Stimulated activated CD4-positive, alpha-beta T cell treated with anti-CD3 and anti-CD28 coated beads, Interleukin-1b, Interleukin-23, amount 100 ng/mL, for 24 hours (primary cell): Measurements from ENCODE around the gene TAGLN.
A peak's percentile ranks its signal among the peaks of the same experiment; 100 is the strongest.

Experiments
- DNase-seq, 4 experiments: peaks; one replicate each; pipeline ENCODE4 v3.0.0-alpha.2; 2020; ENCODE audit warnings: low read depth in 4 of 4, low spot score in 1 of 4

TAGLN gene

GRCh38 chr11:117199053-117199915, at the start of gene TAGLN:
TSS of gene TAGLN (plus strand) at chr11:117199370. CDS start at chr11:117203014, 3,644 bp downstream.
- DNase-seq: no peak

DNA sequence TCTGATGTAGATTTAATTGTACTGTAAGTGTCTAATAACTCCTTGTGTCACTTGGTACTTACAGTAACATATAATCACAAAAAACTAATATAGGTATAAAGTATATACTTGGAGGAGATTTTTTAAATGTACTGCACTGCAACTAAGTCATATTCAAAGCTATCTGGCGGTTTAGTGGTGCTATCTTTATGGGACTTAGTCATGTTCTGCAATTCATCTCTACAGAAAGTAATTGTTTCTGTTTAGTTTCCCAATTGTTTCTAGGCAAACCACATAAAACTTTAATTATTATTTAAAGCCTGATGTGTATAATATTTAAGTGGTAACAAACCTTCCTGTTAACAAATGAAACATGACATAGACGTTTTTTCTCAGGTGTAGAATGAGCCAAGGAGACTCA, 47.1 kb upstream of the TAGLN start:
- no peak for DNase-seq

DNA sequence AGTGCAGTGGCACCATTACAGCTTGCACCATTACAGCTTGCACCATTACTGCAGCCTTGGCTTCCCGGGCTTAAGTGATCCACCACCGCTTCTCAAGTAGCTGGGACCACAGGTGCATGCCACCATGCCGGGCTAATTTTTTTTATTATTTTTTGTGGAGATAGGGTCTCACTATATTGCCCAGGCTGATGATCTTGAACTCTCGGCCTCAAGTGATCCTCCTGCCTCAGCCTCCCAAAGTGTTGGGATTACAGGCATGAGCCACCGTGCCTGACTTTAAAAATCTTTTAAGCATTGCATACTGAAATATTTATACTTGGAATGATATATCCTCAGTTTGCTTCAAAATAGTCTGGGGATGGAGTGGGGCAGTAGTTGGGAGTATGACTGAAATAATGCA, 44.7 kb upstream of the TAGLN start:
- no peak for DNase-seq

GRCh38 chr11:117157507-117157906, 41.7 kb upstream of the TAGLN start:
- no peak for DNase-seq

DNA sequence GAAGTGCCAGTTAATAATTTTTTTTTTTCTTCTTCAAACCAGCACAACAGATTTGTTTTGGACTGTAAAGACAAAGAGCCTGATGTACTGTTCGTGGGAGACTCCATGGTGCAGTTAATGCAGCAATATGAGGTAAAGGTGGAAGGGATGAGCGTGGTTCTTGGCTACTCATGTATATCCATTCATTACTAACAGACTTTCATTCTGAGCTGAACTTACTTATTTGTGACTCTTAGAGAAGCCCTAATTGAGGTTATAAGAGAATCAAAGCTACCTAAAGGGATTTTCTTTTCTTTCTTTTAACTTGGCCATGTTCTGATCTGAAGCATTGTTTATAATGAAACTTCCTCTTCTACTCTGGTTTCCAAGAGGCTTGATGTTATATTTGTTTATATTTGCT, 39.3 kb upstream of the TAGLN start:
- no peak for DNase-seq

DNA sequence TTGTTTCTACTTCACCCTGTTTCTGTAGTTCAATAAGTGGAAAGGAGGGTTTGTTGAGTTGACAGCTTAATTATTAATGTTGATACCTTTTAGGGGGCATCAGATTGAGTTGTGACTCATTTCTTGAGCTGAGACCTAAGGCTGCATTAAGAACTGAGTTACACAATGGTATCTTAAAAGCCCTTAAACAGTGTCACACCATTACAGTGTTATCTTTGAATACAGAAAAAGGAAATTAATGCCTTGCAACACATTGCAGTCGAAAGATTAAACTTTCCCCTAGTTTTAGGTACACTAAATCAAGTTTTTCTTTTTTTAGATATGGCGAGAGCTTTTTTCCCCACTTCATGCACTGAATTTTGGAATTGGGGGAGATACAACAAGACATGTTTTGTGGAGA, 38.3 kb upstream of the TAGLN start:
- no peak for DNase-seq

GRCh38 chr11:117166491-117166890, 32.7 kb upstream of the TAGLN start:
- DNase-seq: no peak

DNA sequence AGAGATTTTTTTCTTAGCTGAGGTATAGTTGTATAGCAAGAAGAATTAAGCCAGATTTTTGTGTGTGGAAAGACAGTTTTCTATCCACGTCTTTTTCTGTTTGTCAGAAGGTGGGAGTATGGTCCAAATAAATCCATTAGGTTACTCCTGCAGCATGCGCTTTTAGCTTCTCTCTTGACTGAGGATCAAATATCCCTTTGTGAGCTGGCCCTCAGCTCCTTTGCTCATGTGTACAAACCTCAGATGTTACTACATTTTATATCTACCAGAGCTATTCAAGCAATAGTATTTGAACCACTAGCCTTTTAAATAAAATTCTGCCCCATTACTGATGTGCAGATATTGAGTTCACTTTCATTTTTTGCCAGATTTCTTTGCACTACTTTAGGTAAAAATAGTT, 29.4 kb upstream of the TAGLN start:
- DNase-seq: no peak

DNA sequence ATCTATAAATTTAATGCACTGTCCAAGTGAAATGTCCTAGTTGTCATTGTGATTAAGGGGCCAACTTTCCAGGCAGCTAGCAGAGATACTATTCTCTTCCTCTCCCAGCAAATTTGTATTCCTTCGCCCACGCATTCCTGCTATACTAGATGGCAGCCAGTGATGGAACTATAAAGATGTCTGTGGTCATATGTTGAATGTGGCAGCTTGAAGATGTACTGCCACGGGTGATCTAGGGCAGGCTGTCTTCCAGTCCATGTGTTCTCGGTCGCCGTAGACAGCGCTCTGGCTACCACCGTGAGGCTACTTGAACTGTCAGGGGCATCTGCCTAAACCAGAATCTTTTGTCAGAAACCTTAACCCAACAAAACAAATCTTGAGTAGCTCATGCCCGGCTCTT, 29.0 kb upstream of the TAGLN start:
- no peak for DNase-seq

DNA sequence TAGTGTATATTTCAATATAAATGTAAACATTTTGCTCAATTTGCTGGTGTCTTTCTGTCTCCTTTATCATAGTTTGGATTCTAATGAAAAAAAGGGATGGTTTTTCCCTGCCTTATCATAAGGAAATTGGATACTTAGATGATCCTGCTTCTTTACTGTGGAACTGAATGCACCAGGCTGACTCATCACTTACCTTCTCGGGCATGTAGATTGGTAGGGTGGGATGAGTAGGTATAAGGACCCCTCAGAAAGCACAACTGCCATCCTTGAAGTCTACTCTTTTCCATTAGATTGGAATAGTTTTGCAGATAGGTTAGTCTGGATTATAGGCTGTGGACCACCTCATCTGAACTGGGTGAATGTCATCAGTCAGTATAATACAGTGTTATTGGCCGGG, 28.2 kb upstream of the TAGLN start:
- DNase-seq: no peak

GRCh38 chr11:117171404-117172061, 27.6 kb upstream of the TAGLN start:
- no peak for DNase-seq

DNA sequence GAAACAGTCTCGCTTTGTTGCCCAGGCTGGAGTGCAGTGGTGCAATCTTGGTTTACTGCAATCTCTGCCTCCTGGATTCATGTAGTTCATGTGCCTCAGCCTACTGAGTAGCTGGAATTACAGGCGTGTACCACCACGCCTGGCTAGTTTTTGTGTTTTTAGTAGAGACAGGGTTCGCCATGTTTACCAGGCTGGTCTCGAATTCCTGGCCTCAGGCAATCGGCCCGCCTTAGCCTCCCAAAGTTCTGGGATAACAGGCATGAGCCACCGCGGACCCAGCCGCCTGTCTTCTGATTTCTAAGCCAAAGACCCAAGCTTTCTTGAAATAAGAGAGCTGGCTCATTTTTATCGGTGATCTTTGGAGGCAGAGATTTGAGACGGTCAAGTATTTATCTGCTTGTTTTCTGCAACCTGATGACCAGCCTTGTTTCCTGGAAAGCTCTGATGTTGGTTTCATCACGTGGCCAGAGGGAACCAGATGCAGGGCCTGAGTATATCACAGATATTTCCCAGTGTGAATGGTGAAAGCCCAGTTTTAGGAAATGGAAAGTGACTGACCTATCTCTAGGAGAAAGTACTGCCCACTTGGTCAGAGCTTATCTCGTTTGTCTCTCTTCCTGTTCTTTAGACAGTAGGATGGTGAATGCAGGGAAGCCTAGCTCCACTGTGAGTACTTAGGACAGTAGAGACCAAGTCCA, 26.3 kb upstream of the TAGLN start:
- no peak for DNase-seq

DNA sequence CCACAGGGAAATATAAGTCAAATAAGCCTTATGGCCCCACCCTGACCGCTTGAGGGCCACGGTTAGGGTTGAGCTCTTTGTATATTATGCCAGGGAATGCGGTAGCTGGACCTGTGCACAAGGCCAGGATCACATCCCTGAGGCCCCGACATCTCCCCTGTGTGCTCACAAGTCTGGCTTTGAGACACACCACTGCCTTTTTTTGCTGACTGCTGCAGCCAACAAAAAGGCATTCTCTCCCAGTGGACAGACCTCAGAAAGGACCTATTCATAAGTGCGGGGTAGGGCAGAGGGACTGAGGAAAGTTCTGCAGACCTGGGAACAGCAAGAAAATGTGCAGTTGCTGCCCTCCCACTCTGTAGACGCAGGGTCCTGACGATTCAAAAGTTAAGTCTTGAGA, 24.1 kb upstream of the TAGLN start:
- no peak for DNase-seq

GRCh38 chr11:117175781-117176180, 23.4 kb upstream of the TAGLN start:
- DNase-seq: no peak

DNA sequence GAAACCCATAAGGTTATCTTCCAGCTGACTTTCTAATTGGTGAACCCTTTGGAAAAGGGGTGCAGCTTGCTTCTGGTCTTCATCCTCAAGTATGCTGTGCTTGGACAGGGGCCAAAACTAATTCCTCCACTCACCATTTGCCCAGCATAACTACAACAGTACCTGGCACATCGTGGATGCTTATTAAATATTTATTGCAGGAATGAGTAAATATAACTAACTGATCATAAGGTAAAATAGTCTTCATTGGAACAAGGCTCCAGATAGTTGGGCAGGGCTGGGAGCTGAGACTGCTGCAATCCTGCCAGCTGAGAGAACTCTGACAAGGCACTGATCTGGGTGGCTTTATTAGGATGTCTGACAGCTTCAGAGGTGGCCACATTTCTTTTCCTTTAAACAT, 23.0 kb upstream of the TAGLN start:
- DNase-seq: no peak

DNA sequence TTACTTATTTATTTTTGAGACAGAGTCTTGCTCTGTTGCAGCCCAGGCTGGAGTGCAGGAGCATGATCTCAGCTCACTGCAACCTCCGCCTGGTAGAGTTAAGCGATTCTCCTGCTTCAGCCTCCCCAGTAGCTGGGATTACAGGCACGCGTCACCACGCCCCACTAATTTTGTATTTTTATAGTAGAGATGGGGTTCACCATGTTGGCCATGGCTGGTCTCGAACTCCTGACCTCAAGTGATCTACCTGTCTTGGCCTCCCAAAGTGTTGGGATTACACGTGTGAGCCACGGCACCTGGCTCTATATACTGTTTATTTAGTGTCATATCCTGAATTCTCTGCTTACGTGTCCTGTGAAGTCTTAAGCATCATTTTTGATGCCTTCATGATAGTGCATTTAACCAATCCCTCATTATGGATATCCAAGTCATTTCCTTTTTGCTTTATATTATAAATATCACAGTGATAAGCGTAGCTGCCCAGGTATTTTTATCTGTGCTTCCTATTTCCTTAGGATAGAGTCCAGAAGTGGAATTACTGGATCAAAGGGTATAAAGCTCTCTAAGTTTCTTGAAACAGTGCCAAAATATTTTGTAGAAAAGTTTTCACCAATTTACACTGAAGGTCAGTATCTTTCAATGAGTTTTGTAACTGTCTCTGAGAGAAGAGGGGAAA, 21.5 kb upstream of the TAGLN start:
- no peak for DNase-seq

DNA sequence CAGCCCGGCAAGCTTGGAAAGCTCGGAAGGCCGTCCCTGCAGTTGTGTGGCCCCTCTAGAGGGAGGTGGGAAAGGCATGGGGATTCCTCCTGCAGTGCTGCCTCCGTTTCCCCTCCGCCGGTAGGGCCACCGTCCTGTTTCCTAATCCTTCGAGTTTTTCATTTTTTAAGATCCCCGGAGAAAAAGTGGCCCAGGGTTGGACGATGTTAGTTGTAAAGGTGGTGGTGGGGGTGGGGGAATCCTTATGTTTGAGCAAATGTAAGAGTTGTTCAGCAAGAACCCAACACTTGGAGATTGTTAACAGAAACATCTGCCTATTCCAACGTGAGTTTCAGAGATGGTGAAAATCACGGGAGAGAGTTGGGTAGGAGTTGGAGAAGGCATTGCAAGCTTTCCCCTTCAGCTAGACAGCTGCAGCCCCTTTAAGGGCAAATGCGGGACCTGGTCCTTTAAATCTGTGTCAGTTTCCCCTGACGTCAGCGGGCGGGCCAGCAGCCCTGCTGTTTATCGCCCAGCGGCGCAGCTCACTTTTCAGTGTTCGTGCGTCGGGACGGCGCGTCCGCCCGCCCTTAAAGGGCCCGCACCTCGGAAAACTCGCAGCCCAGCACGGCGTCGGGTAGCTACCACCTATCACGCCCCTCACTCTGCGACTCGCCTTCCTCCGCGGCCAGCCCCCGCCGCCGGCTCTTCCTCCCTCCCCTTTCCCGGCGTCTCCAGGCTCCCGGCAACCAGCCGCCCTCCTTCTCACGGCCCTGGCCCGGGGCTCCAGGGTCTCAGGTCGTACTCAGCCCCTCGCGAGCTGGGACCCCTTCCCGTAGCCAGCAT, 20.7 kb upstream of the TAGLN start, which contains the start of gene SIDT2:
SIDT2 (plus strand) TSS at position 534 of the 825 bp plus-strand sequence. CDS start 521 bp downstream, outside the sequence.
- peak; percentile 65 to 88 (median 76) for DNase-seq

GRCh38 chr11:117179048-117179999, 19.8 kb upstream of the TAGLN start:
- peak in 1 of 4 experiments; percentile 10 for DNase-seq

DNA sequence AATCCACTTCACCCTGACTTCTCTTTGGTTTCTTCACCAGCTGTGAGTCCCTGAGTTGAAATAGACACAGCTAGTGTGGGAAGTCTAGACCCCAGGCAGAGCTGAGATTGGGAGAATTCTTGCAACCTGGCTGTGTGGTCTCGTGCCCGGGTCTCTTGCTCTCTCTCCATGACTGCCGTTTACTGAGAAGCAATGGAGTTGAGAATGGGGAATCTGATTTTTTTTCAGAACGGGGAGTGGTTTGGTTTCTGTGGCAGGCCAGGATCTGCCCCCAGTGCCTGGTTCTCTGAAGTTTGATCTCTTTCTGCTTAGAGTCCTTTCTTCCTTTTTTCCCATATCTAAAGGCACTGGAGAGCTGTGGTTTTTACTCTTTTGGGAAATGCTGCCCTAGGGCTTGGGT, 19.1 kb upstream of the TAGLN start:
- no peak for DNase-seq
